WERI-Rb-1 (cell line): ENCODE measurements around the gene AFF3.

ENCODE experiments used
- DNase-seq: peaks from one replicate; pipeline ENCODE4 v3.0.0-alpha.2; 2020
- H3K27ac ChIP-seq: fragments of 250-450 bp; sonication (Bioruptor Pico); 2 replicates; pipeline ENCODE4 v1.5.1; 2020; ENCODE audit warnings: mild to moderate bottlenecking, moderate library complexity
- H3K27me3 ChIP-seq: fragments of 250-450 bp; sonication (Bioruptor Pico); 2 replicates; pipeline ENCODE4 v1.5.1; 2021; ENCODE audit warnings: mild to moderate bottlenecking, low read depth, moderate library complexity; ENCODE audit not compliant: insufficient read depth, severe bottlenecking
- H3K36me3 ChIP-seq: fragments of 250-450 bp; sonication (Bioruptor Pico); 2 replicates; pipeline ENCODE4 v1.5.1; 2020; ENCODE audit warnings: mild to moderate bottlenecking, moderate library complexity
- H3K4me3 ChIP-seq: 2 replicates; pipeline ENCODE4 v1.5.1; 2011; ENCODE audit warnings: low read depth, mild to moderate bottlenecking, control low read depth, low read length
- H3K9me3 ChIP-seq: fragments of 250-450 bp; sonication (Bioruptor Pico); 2 replicates; pipeline ENCODE4 v1.5.1; 2021; ENCODE audit warnings: mild to moderate bottlenecking, moderate library complexity; ENCODE audit not compliant: severe bottlenecking
- CTCF ChIP-seq: IDR thresholded peaks from 2 replicates; pipeline ENCODE4 v1.5.1; 2011; ENCODE audit warnings: low read depth, mild to moderate bottlenecking, control low read depth, inconsistent platforms, low read length

Gene AFF3

GRCh38 chr2:99903981-99904380 lies 238.4 kb downstream of the AFF3 start:
- Histone ChIP-seq H3K27ac (no peak overlapping the region), H3K9me3 (no peaks in the 10 kb centered on the region), H3K27me3 (no peaks in the 10 kb centered on the region), H3K36me3 (no peaks in the 10 kb centered on the region), H3K4me3 (no peak overlapping the region)
- no peak for DNase-seq
- no peak for TF ChIP-seq CTCF

GRCh38 chr2:99900556-99900955 lies 241.8 kb downstream of the AFF3 start:
- H3K9me3 ChIP-seq = no peaks in the 10 kb centered on the region
- no peaks in the 10 kb centered on the region for H3K36me3 ChIP-seq
- H3K27ac ChIP-seq = no peak overlapping the region
- no peak for TF ChIP-seq CTCF
- no peak for DNase-seq
- H3K27me3 ChIP-seq = no peaks in the 10 kb centered on the region
- no peak overlapping the region for H3K4me3 ChIP-seq

- no peak overlapping the region for H3K27ac ChIP-seq
- no peak for DNase-seq
These were observed 242.5 kb downstream of the AFF3 start for GRCh38 chr2:99899882-99900281.

GRCh38 chr2:99899058-99899855 lies 243.1 kb downstream of the AFF3 start:
- Histone ChIP-seq H3K36me3 (no peaks in the 10 kb centered on the region), H3K9me3 (no peaks in the 10 kb centered on the region), H3K27me3 (no peaks in the 10 kb centered on the region), H3K27ac (no peak overlapping the region), H3K4me3 (no peak overlapping the region)
- no peak for DNase-seq
- no peak for TF ChIP-seq CTCF

More at GRCh38 chr2:99899882-99900281, 242.5 kb downstream of the AFF3 start:
- no peaks in the 10 kb centered on the region for H3K9me3 ChIP-seq
- H3K27me3 ChIP-seq = no peaks in the 10 kb centered on the region
- TF ChIP-seq CTCF = no peak
- no peaks in the 10 kb centered on the region for H3K36me3 ChIP-seq
- H3K4me3 ChIP-seq = no peak overlapping the region

- no peak for DNase-seq
These were observed 243.9 kb downstream of the AFF3 start for GRCh38 chr2:99898336-99899048.

More at GRCh38 chr2:99898336-99899048, 243.9 kb downstream of the AFF3 start:
- H3K27ac ChIP-seq = no peak overlapping the region
- no peak for TF ChIP-seq CTCF
- H3K9me3 ChIP-seq = no peaks in the 10 kb centered on the region
- no peaks in the 10 kb centered on the region for H3K27me3 ChIP-seq
- no peak overlapping the region for H3K4me3 ChIP-seq
- H3K36me3 ChIP-seq = no peaks in the 10 kb centered on the region
